Activated CD8-positive, alpha-beta memory T cell treated with anti-CD3 and anti-CD28 coated beads, Interleukin-2, amount 10 ng/mL, durations not matched to agents 7 days and 5 days (primary cell): ENCODE measurements around the gene MTMR1. TPM values are rescaled to one million over a fixed set of nuclear protein-coding genes. Genes with fewer than 3 reads are reported as not detected.

Source experiments
- ATAC-seq: fragments of 150-1000 bp; cut with Tn5 transposase; one replicate; pipeline ENCODE4 v1.10.0; 2021; ENCODE audit warnings: moderate library complexity
- CTCF ChIA-PET: fragments of 350-600 bp; sonication (Branson Sonifier 250); formaldehyde crosslinking; loops from one replicate; lab custom pipeline; 2021; ENCODE audit warnings: antibody characterized with exemption; lab: Charles Lee
- DNase-seq: peaks from one replicate; pipeline ENCODE4 v3.0.0-alpha.2; 2020
- H3K27ac Mint-ChIP-seq: one replicate; pipeline ENCODE4 v1.8.0; 2021; ENCODE audit warnings: mild to moderate bottlenecking, mixed read lengths
- H3K27me3 Mint-ChIP-seq: one replicate; pipeline ENCODE4 v1.8.0; 2021; ENCODE audit warnings: mixed read lengths
- H3K36me3 Mint-ChIP-seq: one replicate; pipeline ENCODE4 v1.8.0; 2021; ENCODE audit warnings: mild to moderate bottlenecking, mixed read lengths
- H3K4me1 Mint-ChIP-seq: one replicate; pipeline ENCODE4 v1.8.0; 2021; ENCODE audit warnings: mixed read lengths
- H3K4me3 Mint-ChIP-seq: one replicate; pipeline ENCODE4 v1.8.0; 2021; ENCODE audit warnings: mild to moderate bottlenecking, moderate library complexity, mixed read lengths
- H3K9me3 Mint-ChIP-seq: one replicate; pipeline ENCODE4 v1.8.0; 2022; ENCODE audit warnings: low read depth, mixed read lengths
- total RNA-seq, 2 experiments: library from RNA; stranded (reverse); gene quantifications; one replicate each; pipeline ENCODE4 v1.2.3, GENCODE V29; 2021

The MTMR1 gene
- total RNA-seq, 2 experiments from 2014 or later = 32.7 to 34.7 TPM

- ATAC-seq (no peak), DNase-seq (no peak)
- no peak overlapping the region for H3K27ac Mint-ChIP-seq
- H3K9me3 Mint-ChIP-seq = no peaks in the 10 kb centered on the region
- no peak overlapping the region for H3K4me3 Mint-ChIP-seq
- H3K27me3 Mint-ChIP-seq = no peaks in the 10 kb centered on the region
- H3K36me3 Mint-ChIP-seq = peaks cover 37% of the 10 kb centered on the region
- CTCF ChIA-PET = interaction anchor here (1.6 to 1.8 kb wide), 2 partner anchors 20 to 338 kb away, joined by 3 to 5 read pairs; no protein-coding TSS in a partner anchor
- H3K4me1 Mint-ChIP-seq = peaks cover 13% of the 10 kb centered on the region
These were observed 9.9 kb downstream of the MTMR1 start for GRCh38 chrX:150702966-150703694.

- H3K27ac Mint-ChIP-seq = no peak overlapping the region
- CTCF ChIA-PET = interaction anchor here (1.6 to 1.8 kb wide), 2 partner anchors 20 to 338 kb away, joined by 3 to 5 read pairs; no protein-coding TSS in a partner anchor
- peaks cover 13% of the 10 kb centered on the region for H3K4me1 Mint-ChIP-seq
- no peak for DNase-seq
- H3K4me3 Mint-ChIP-seq = no peak overlapping the region
- H3K36me3 Mint-ChIP-seq = peaks cover 37% of the 10 kb centered on the region
- H3K27me3 Mint-ChIP-seq = no peaks in the 10 kb centered on the region
- no peak for ATAC-seq
- H3K9me3 Mint-ChIP-seq = no peaks in the 10 kb centered on the region
These were observed 10.4 kb downstream of the MTMR1 start for GRCh38 chrX:150703695-150703974.

- Mint-ChIP-seq H3K36me3 (peaks cover 35% of the 10 kb centered on the region), H3K27ac (no peak overlapping the region), H3K4me3 (no peak overlapping the region), H3K4me1 (peaks cover 13% of the 10 kb centered on the region), H3K27me3 (no peaks in the 10 kb centered on the region), H3K9me3 (no peaks in the 10 kb centered on the region)
- DNase-seq (no peak), ATAC-seq (no peak)
- CTCF ChIA-PET = no interaction called here
These were observed 10.9 kb downstream of the MTMR1 start for GRCh38 chrX:150704030-150704613.

GRCh38 chrX:150712619-150713018 lies 19.4 kb downstream of the MTMR1 start:
- DNase-seq (no peak), ATAC-seq (no peak)
- Mint-ChIP-seq H3K36me3 (peaks cover 4% of the 10 kb centered on the region), H3K9me3 (no peaks in the 10 kb centered on the region), H3K4me3 (no peak overlapping the region), H3K4me1 (peaks cover 20% of the 10 kb centered on the region), H3K27me3 (no peaks in the 10 kb centered on the region), H3K27ac (no peak overlapping the region)
- CTCF ChIA-PET = interaction anchor here (0.9 to 1.5 kb wide), 2 partner anchors 16 to 29 kb away, joined by 3 read pairs; no protein-coding TSS in a partner anchor

GRCh38 chrX:150715184-150715583 lies 22.0 kb downstream of the MTMR1 start:
- CTCF ChIA-PET = interaction anchor here (1.1 to 2.1 kb wide), 7 partner anchors 18 to 354 kb away, joined by 3 to 19 read pairs (median 4); no protein-coding TSS in a partner anchor
- H3K9me3 Mint-ChIP-seq = no peaks in the 10 kb centered on the region
- H3K27me3 Mint-ChIP-seq = no peaks in the 10 kb centered on the region
- no peak overlapping the region for H3K27ac Mint-ChIP-seq
- peaks cover 4% of the 10 kb centered on the region for H3K36me3 Mint-ChIP-seq
- ATAC-seq = no peak
- H3K4me1 Mint-ChIP-seq = peaks cover 18% of the 10 kb centered on the region
- H3K4me3 Mint-ChIP-seq = no peak overlapping the region
- DNase-seq = no peak

- Mint-ChIP-seq H3K27me3 (no peaks in the 10 kb centered on the region), H3K4me3 (no peak overlapping the region), H3K27ac (no peak overlapping the region), H3K4me1 (peaks cover 5% of the 10 kb centered on the region), H3K9me3 (no peaks in the 10 kb centered on the region), H3K36me3 (peaks cover 15% of the 10 kb centered on the region)
- CTCF ChIA-PET = interaction anchor here (1.1 to 3.0 kb wide), 2 partner anchors 27 to 36 kb away, joined by 3 to 12 read pairs; no protein-coding TSS in a partner anchor
- DNase-seq = no peak
- no peak for ATAC-seq
These were observed 26.4 kb downstream of the MTMR1 start for GRCh38 chrX:150719621-150720020.

GRCh38 chrX:150729956-150730355 lies 36.8 kb downstream of the MTMR1 start:
- Mint-ChIP-seq H3K36me3 (peaks cover 39% of the 10 kb centered on the region), H3K4me3 (no peak overlapping the region), H3K9me3 (no peaks in the 10 kb centered on the region), H3K4me1 (peaks cover 8% of the 10 kb centered on the region), H3K27ac (no peak overlapping the region), H3K27me3 (no peaks in the 10 kb centered on the region)
- CTCF ChIA-PET = no interaction called here
- ATAC-seq (no peak), DNase-seq (no peak)

GRCh38 chrX:150730719-150731118 lies 37.5 kb downstream of the MTMR1 start:
- H3K4me3 Mint-ChIP-seq = no peak overlapping the region
- ATAC-seq (no peak), DNase-seq (no peak)
- no peaks in the 10 kb centered on the region for H3K27me3 Mint-ChIP-seq
- H3K9me3 Mint-ChIP-seq = no peaks in the 10 kb centered on the region
- peaks cover 11% of the 10 kb centered on the region for H3K4me1 Mint-ChIP-seq
- H3K27ac Mint-ChIP-seq = no peak overlapping the region
- CTCF ChIA-PET = interaction anchor here (1.4 kb wide), 1 partner anchor 47 kb away, joined by 4 read pairs; no protein-coding TSS in a partner anchor
- H3K36me3 Mint-ChIP-seq = peaks cover 44% of the 10 kb centered on the region

- peaks cover 21% of the 10 kb centered on the region for H3K4me1 Mint-ChIP-seq
- no peak overlapping the region for H3K4me3 Mint-ChIP-seq
- H3K9me3 Mint-ChIP-seq = no peaks in the 10 kb centered on the region
- ATAC-seq = no peak
- CTCF ChIA-PET = interaction anchor here (0.7 to 1.4 kb wide), 2 partner anchors 40 to 49 kb away, joined by 3 to 4 read pairs; no protein-coding TSS in a partner anchor
- DNase-seq = no peak
- H3K36me3 Mint-ChIP-seq = peaks cover 49% of the 10 kb centered on the region
- no peak overlapping the region for H3K27ac Mint-ChIP-seq
- no peaks in the 10 kb centered on the region for H3K27me3 Mint-ChIP-seq
These were observed 38.6 kb downstream of the MTMR1 start for GRCh38 chrX:150731795-150732194.

GRCh38 chrX:150736475-150736874 lies 43.3 kb downstream of the MTMR1 start:
- H3K9me3 Mint-ChIP-seq = no peaks in the 10 kb centered on the region
- H3K27ac Mint-ChIP-seq = peak overlapping the region; percentile 74
- DNase-seq (no peak), ATAC-seq (no peak)
- H3K27me3 Mint-ChIP-seq = no peaks in the 10 kb centered on the region
- peaks cover 26% of the 10 kb centered on the region for H3K4me1 Mint-ChIP-seq
- H3K4me3 Mint-ChIP-seq = no peak overlapping the region
- CTCF ChIA-PET = no interaction called here
- H3K36me3 Mint-ChIP-seq = peaks cover 78% of the 10 kb centered on the region

GRCh38 chrX:150752124-150752523 lies 58.9 kb downstream of the MTMR1 start:
- Mint-ChIP-seq H3K4me3 (no peak overlapping the region), H3K27me3 (no peaks in the 10 kb centered on the region), H3K9me3 (no peaks in the 10 kb centered on the region), H3K4me1 (peaks cover 14% of the 10 kb centered on the region), H3K36me3 (peaks cover 27% of the 10 kb centered on the region), H3K27ac (no peak overlapping the region)
- no peak for DNase-seq
- ATAC-seq = no peak
- CTCF ChIA-PET = interaction anchor here (0.9 kb wide), 1 partner anchor 20 kb away, joined by 3 read pairs; no protein-coding TSS in a partner anchor

GRCh38 chrX:150753357-150753756 lies 60.2 kb downstream of the MTMR1 start:
- no peak overlapping the region for H3K27ac Mint-ChIP-seq
- H3K27me3 Mint-ChIP-seq = no peaks in the 10 kb centered on the region
- ATAC-seq = no peak
- H3K4me1 Mint-ChIP-seq = peaks cover 14% of the 10 kb centered on the region
- CTCF ChIA-PET = no interaction called here
- DNase-seq = no peak
- H3K36me3 Mint-ChIP-seq = peaks cover 27% of the 10 kb centered on the region
- H3K9me3 Mint-ChIP-seq = no peaks in the 10 kb centered on the region
- no peak overlapping the region for H3K4me3 Mint-ChIP-seq

GRCh38 chrX:150753968-150754367 lies 60.8 kb downstream of the MTMR1 start:
- no peak overlapping the region for H3K27ac Mint-ChIP-seq
- CTCF ChIA-PET = no interaction called here
- DNase-seq = no peak
- H3K36me3 Mint-ChIP-seq = peaks cover 27% of the 10 kb centered on the region
- H3K4me3 Mint-ChIP-seq = no peak overlapping the region
- no peaks in the 10 kb centered on the region for H3K9me3 Mint-ChIP-seq
- H3K27me3 Mint-ChIP-seq = no peaks in the 10 kb centered on the region
- H3K4me1 Mint-ChIP-seq = peaks cover 14% of the 10 kb centered on the region
- no peak for ATAC-seq

- H3K4me1 Mint-ChIP-seq = peaks cover 14% of the 10 kb centered on the region
- DNase-seq (no peak), ATAC-seq (no peak)
- CTCF ChIA-PET = no interaction called here
- no peaks in the 10 kb centered on the region for H3K9me3 Mint-ChIP-seq
- no peak overlapping the region for H3K27ac Mint-ChIP-seq
- H3K27me3 Mint-ChIP-seq = no peaks in the 10 kb centered on the region
- no peak overlapping the region for H3K4me3 Mint-ChIP-seq
- H3K36me3 Mint-ChIP-seq = peaks cover 21% of the 10 kb centered on the region
These were observed 64.2 kb downstream of the MTMR1 start for GRCh38 chrX:150757371-150757770.
